WERI-Rb-1 (cell line): Measurements from ENCODE around the gene SAMD11.
"Not testable (repeated sequence)": the region's sequence is repeated elsewhere in the genome, so short reads cannot be mapped to it uniquely, and the experiment has no call there.

ENCODE experiments used
- DNase-seq: peaks from one replicate; pipeline ENCODE4 v3.0.0-alpha.2; 2020
- H3K27ac ChIP-seq: fragments of 250-450 bp; sonication (Bioruptor Pico); 2 replicates; pipeline ENCODE4 v1.5.1; 2020; ENCODE audit warnings: mild to moderate bottlenecking, moderate library complexity
- H3K27me3 ChIP-seq: fragments of 250-450 bp; sonication (Bioruptor Pico); 2 replicates; pipeline ENCODE4 v1.5.1; 2021; ENCODE audit warnings: mild to moderate bottlenecking, low read depth, moderate library complexity; ENCODE audit not compliant: insufficient read depth, severe bottlenecking
- H3K36me3 ChIP-seq: fragments of 250-450 bp; sonication (Bioruptor Pico); 2 replicates; pipeline ENCODE4 v1.5.1; 2020; ENCODE audit warnings: mild to moderate bottlenecking, moderate library complexity
- H3K4me3 ChIP-seq: 2 replicates; pipeline ENCODE4 v1.5.1; 2011; ENCODE audit warnings: low read depth, mild to moderate bottlenecking, control low read depth, low read length
- H3K9me3 ChIP-seq: fragments of 250-450 bp; sonication (Bioruptor Pico); 2 replicates; pipeline ENCODE4 v1.5.1; 2021; ENCODE audit warnings: mild to moderate bottlenecking, moderate library complexity; ENCODE audit not compliant: severe bottlenecking
- TF ChIP-seq, protein P1 (sequence below): IDR thresholded peaks from 2 replicates; pipeline ENCODE4 v1.5.1; 2011; ENCODE audit warnings: low read depth, mild to moderate bottlenecking, control low read depth, inconsistent platforms, low read length

The SAMD11 gene

GRCh38 chr1:888297-888696 is 35.4 kb upstream of the SAMD11 start:
- Histone ChIP-seq H3K4me3 (no peak overlapping the region), H3K27ac (no peak overlapping the region), H3K36me3 (no peaks in the 10 kb centered on the region), H3K9me3 (no peaks in the 10 kb centered on the region), H3K27me3 (no peaks in the 10 kb centered on the region)
- DNase-seq, result no peak
- TF ChIP-seq, protein P1, sequence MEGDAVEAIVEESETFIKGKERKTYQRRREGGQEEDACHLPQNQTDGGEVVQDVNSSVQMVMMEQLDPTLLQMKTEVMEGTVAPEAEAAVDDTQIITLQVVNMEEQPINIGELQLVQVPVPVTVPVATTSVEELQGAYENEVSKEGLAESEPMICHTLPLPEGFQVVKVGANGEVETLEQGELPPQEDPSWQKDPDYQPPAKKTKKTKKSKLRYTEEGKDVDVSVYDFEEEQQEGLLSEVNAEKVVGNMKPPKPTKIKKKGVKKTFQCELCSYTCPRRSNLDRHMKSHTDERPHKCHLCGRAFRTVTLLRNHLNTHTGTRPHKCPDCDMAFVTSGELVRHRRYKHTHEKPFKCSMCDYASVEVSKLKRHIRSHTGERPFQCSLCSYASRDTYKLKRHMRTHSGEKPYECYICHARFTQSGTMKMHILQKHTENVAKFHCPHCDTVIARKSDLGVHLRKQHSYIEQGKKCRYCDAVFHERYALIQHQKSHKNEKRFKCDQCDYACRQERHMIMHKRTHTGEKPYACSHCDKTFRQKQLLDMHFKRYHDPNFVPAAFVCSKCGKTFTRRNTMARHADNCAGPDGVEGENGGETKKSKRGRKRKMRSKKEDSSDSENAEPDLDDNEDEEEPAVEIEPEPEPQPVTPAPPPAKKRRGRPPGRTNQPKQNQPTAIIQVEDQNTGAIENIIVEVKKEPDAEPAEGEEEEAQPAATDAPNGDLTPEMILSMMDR, result no peak

GRCh38 chr1:889774-890173 is 33.9 kb upstream of the SAMD11 start:
- H3K9me3 ChIP-seq, H3K4me3 ChIP-seq, H3K27me3 ChIP-seq, DNase-seq, H3K36me3 ChIP-seq, H3K27ac ChIP-seq: not testable (repeated sequence)

DNA sequence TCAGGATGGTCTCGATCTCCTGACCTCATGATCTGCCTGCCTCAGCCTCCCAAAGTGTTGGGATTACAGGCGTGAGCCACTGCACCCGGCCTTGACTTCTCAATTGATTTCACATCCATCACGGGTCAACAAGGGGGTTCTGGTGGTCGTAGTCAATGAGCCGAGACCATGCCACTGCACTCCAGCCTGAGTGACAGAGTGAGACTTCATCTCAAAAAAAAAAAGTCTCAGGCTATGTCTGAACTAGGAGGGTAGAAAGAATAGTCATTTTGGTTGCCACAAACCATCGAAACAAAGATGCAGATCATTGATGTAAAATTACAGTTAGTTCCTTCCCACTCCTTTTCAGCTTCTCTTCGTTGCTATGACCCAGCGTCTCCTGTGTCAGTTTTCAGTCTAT is 33.5 kb upstream of the SAMD11 start:
- H3K27me3 ChIP-seq, H3K4me3 ChIP-seq, H3K27ac ChIP-seq, H3K36me3 ChIP-seq, DNase-seq, H3K9me3 ChIP-seq: not testable (repeated sequence)

DNA sequence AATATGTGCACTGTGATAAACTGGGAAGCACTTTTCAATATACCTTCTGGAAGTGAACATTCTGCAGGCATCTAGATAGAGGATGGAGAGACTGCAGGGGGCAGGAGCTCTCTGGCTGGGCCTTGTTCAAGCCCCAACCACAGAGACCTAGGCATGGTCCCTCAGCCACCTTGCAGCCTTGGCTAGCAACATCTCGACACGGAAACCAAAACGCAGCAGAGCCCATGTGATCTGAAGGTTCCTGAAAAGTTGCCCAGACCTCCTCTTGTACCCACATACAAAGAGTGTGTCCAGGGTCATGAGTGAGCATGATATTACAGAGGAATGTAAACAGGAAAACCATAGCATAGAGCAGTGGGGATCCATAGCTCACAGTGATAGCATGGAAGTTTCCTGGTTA is 33.1 kb upstream of the SAMD11 start:
- DNase-seq, result no peak
- Histone ChIP-seq H3K27ac (no peak overlapping the region), H3K36me3 (no peaks in the 10 kb centered on the region), H3K4me3 (no peak overlapping the region), H3K27me3 (no peaks in the 10 kb centered on the region), H3K9me3 (no peaks in the 10 kb centered on the region)
- TF ChIP-seq, protein P1, result no peak

DNA sequence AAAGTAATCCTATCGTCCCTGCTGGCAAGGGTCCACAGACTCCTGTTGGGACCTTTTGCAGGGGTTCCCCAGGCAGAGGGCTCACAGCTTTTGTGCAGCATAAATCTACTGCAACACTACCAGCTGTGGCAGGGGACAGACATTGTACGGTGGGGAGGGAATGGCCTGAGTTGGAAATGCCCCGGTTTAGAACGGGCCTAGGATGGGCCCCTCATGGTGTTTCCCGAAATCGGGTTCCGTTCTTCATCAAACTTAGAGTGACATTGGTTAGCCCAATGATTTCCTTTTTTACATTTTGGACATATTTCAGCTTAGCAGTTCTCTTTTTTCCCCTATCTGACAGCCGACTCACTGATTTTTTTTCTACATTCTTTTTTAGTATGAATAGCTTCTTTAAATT is 26.5 kb upstream of the SAMD11 start:
- Histone ChIP-seq H3K27me3 (no peaks in the 10 kb centered on the region), H3K9me3 (no peaks in the 10 kb centered on the region), H3K4me3 (no peak overlapping the region), H3K27ac (no peak overlapping the region), H3K36me3 (no peaks in the 10 kb centered on the region)
- TF ChIP-seq, protein P1, result no peak
- DNase-seq, result no peak

DNA sequence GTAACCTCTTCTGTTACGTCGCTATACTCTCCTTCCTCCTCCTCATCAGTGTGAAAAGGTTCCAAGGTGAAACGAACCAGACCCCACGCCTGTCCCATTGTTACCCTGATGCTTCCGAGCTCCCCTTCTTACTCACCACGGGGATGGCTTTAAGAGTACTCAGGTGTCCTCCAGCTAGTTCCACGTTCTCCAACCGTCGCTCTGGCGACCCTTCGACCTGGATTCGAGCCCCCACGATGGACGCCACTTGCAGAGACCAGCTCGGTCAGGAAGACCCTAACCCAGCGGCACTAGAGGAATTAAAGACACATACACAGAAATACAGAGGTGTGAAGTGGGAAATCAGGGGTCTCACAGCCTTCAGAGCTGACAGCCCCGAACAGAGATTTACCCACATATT is 25.8 kb upstream of the SAMD11 start:
- H3K36me3 ChIP-seq, H3K4me3 ChIP-seq, DNase-seq, H3K27me3 ChIP-seq, H3K27ac ChIP-seq, H3K9me3 ChIP-seq: not testable (repeated sequence)

- no peak overlapping the region for H3K27ac ChIP-seq
- no peak for DNase-seq
- no peak overlapping the region for H3K4me3 ChIP-seq
- no peaks in the 10 kb centered on the region for H3K36me3 ChIP-seq
- TF ChIP-seq, protein P1, result no peak
- no peaks in the 10 kb centered on the region for H3K9me3 ChIP-seq
- H3K27me3 ChIP-seq, result no peaks in the 10 kb centered on the region
Observed at GRCh38 chr1:899636-900317, 23.9 kb upstream of the SAMD11 start.
